HG02678 (cell line): ENCODE data around the gene RASGEF1C.
A peak's percentile ranks its signal among the peaks of the same experiment; 100 is the strongest.

Experiments
- ATAC-seq: cut with Tn5 transposase; IDR thresholded peaks from one replicate; pipeline ENCODE4 v1.9.1; 2021; ENCODE audit warnings: mild to moderate bottlenecking, moderate library complexity; ENCODE audit not compliant: unreplicated experiment

The RASGEF1C gene

GRCh38 chr5:180086816-180087399 is 122.1 kb downstream of the RASGEF1C start:
- no peak for ATAC-seq

- ATAC-seq, result no peak
These were observed 123.2 kb downstream of the RASGEF1C start for GRCh38 chr5:180085837-180086236.

GRCh38 chr5:180084638-180085561 is 124.1 kb downstream of the RASGEF1C start:
- ATAC-seq, result no peak

- no peak for ATAC-seq
These were observed 125.4 kb downstream of the RASGEF1C start for GRCh38 chr5:180083529-180084060.

GRCh38 chr5:180082633-180083420 is 126.2 kb downstream of the RASGEF1C start:
- no peak for ATAC-seq

GRCh38 chr5:180081481-180081880 is 127.5 kb downstream of the RASGEF1C start:
- ATAC-seq, result no peak

- ATAC-seq, result no peak
These were observed 128.3 kb downstream of the RASGEF1C start for GRCh38 chr5:180080486-180081280.

- ATAC-seq, result no peak
These were observed 129.1 kb downstream of the RASGEF1C start for GRCh38 chr5:180079702-180080466.

GRCh38 chr5:180078348-180078747 is 130.7 kb downstream of the RASGEF1C start:
- no peak for ATAC-seq

GRCh38 chr5:180077594-180078284 is 131.3 kb downstream of the RASGEF1C start:
- ATAC-seq, result no peak

- ATAC-seq, result no peak
These were observed 133.3 kb downstream of the RASGEF1C start for GRCh38 chr5:180075703-180076102.

GRCh38 chr5:180074462-180074861 is 134.5 kb downstream of the RASGEF1C start:
- no peak for ATAC-seq

- no peak for ATAC-seq
These were observed 136.5 kb downstream of the RASGEF1C start for GRCh38 chr5:180072556-180072955.

- ATAC-seq, result no peak
These were observed 136.8 kb downstream of the RASGEF1C start for GRCh38 chr5:180072256-180072548.

- peak; percentile 56 for ATAC-seq
These were observed 137.3 kb downstream of the RASGEF1C start, which contains the start of gene RNF130 for GRCh38 chr5:180071531-180072255. TSS of gene RNF130 (minus strand) at chr5:180071759. CDS start at chr5:180071702, 57 bp downstream.

- ATAC-seq, result no peak
These were observed 138.1 kb downstream of the RASGEF1C start for GRCh38 chr5:180070756-180071530.

GRCh38 chr5:180069589-180070247 is 139.3 kb downstream of the RASGEF1C start:
- ATAC-seq, result no peak
